HUDEP-2 (cell line): ENCODE results near the gene GINS3.
A peak's percentile ranks its signal among the peaks of the same experiment; 100 is the strongest.
"Not testable (repeated sequence)": the region's sequence is repeated elsewhere in the genome, so short reads cannot be mapped to it uniquely, and the experiment has no call there.

Experiments used
- DNase-seq, 76 experiments: peaks; one replicate each; lab custom pipeline; 2025; ENCODE audit not compliant: unreplicated experiment in 76 of 76; lab: John Stamatoyannopoulos, UW

The GINS3 gene

DNA sequence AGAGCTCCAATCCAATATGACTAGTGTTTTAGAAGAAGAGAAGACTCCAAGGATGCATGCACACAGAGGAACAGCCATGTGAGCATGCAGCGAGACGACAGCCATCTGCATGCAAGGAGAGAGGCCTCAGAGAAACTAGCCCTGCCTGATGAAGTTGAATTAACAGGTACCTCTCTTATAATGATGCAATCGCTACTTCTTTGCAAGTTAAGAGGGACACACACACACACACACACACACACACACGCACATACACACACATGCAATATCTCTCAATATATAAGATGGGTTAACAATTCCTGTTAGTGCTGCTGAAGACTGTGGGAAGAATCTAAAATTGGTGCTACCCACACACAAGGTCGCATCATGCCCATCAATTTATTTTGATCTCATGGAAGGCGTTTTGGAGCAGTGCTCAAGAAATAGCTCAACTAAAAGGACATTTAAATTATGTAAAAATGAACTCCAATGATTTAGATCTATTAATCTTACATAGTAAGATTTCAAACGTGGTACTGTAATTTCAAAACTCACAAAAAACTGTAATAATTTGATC is 7.0 kb upstream of the GINS3 start:
- DNase-seq, result no peak

DNA sequence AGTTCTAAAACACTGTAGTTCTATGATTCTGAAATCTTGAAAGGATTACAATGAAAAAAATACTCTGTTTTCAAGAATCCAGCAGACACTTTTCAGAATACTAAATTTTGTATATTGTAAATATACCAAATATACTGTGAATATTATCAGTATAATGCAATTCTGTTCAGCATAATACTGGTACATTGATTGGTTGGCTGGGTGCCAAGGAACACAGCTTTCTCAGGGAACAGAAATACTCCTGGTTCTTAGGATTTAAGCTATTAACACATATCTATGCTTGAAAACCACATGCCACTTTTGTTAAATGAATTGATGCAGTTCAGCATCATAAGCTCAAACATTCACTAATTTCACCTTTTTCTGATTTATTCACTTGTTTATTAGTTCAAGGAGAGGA is 2.5 kb upstream of the GINS3 start:
- DNase-seq, result no peak

GRCh38 chr16:58393138-58393504 is 850 bp downstream of the GINS3 start:
- DNase-seq, result peak in 6 of 76 experiments; percentile 1 to 24 (median 13)

- not testable (repeated sequence) for DNase-seq
Measured at GRCh38 chr16:58396897-58397296, 4.6 kb downstream of the GINS3 start.

- DNase-seq, result no peak
Measured at GRCh38 chr16:58399718-58400633, 7.7 kb downstream of the GINS3 start.

DNA sequence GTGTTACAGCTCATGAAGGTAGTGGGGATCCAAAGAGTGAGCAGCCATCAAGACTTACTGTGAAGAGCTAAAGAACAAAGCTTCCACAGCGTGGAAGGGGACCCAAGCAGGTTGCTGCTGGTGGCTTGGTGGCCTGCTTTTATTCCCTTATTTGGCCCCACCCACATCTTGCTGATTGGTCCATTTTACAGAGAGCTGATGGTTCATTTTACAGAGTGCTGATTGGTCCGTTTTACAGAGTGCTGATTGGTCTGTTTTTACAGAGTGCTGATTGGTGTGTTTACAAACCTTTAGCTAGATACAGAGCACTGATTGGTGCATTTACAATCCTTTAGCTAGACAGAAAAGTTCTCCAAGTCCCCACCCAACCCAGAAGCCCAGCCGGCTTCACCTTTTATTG is 9.0 kb downstream of the GINS3 start:
- peak in 1 of 76 experiments; percentile 3 for DNase-seq

DNA sequence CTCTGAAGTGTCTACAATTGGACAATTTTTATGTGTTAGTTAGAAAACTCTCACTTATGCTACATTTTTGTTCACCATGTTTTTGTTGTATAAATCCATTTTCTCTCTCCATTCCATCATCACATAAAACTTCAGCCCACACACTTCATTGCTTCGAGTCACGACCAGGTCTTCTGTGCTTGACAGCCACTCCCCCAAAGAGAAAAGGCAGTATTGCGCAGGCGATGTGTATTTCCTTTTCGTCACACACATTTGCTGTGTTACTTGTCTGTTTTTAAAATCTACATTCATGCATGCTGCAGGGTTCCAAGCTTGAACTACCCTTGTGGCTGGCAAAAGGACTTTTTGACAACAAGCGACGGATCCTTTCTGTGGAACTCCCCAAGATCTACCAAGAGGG is 10.5 kb downstream of the GINS3 start:
- no peak for DNase-seq

- peak in 73 of 76 experiments; percentile 37 to 96 (median 84) for DNase-seq
Measured at GRCh38 chr16:58409316-58409973, 17.2 kb downstream of the GINS3 start.

- DNase-seq, result no peak
Measured at GRCh38 chr16:58411336-58411735, 19.1 kb downstream of the GINS3 start.

DNA sequence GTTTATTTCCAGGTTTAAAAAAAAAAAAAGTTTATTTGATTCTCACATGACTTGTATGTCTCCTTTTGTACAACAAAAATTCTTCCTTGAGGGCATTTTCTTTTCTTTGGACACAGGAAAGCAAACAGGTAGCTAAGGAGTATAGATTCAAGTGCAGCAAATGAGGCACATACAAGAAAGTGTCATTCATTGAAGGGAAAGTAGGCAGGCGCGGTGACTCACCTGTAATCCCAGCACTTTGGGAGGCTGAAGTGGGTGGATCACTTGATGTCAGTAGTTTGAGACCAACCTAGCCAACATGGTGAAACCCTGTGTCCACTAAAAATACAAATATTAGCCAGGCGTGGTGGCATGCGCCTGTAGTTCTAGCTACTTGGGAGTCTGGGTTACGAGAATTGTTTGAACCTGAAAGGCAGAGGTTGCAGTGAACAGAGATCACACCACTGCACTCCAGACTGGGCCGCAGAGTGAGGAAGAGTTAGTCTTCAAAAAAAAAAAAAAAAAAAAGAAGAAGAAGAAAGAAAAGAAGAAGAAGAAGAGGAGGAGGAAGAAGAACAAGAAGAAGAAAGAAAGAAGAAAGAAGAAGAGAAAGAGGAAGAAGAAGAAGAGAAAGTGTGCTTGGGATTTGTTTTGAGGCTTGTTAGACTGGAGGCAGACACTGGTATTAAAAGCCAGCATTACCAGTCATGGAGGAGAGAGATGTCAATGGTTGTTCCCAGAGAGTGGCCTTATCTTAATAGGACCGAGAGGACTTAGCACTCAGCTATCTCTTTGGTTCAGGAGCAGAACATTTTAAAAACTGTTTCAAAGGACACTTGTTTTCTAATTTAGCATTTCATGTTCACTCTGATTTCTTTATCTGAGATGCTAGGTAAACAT is 19.7 kb downstream of the GINS3 start:
- DNase-seq, result peak in 25 of 76 experiments; percentile 5 to 62 (median 38)

DNA sequence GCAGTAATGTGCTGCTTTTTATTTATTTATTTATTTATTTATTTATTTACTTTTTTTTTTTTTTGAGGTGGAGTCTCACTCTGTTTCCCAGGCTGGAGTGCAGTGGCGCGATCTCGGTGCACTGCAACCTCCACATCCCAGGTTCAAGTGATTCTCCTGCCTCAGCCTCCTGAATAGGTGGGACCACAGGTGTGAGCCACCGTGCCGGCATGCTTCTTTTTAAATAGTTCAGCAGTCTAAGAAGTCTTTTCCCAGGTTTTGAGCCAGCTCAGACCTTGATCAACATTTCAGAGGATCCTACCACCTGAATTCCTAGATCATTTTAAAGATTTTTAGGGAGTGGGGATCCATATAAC is 20.3 kb downstream of the GINS3 start:
- DNase-seq, result not testable (repeated sequence)

GRCh38 chr16:58413359-58413758 is 21.1 kb downstream of the GINS3 start:
- DNase-seq, result peak in 1 of 76 experiments; percentile 3

DNA sequence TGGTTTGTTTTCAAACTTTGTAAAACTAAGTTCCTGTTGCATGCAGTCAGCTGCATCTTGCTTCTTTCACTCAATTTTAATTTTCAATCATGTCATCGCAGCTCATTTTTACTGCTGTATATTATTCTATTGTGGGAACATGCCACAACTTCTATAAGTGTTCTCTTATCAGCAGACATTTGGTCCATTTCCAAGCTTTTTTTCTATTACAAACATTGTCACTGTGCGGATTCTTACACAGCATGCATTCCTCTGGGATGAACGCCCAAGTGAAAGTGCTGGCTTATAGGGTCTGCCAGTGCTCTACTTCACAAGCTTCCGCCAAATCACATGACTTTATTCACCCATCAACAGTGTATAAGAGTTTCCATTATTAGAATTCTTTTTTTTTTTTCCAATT is 22.7 kb downstream of the GINS3 start:
- peak in 1 of 76 experiments; percentile 3 for DNase-seq

GRCh38 chr16:58415961-58416360 is 23.7 kb downstream of the GINS3 start:
- not testable (repeated sequence) for DNase-seq

GRCh38 chr16:58417035-58417434 is 24.8 kb downstream of the GINS3 start:
- DNase-seq, result no peak

DNA sequence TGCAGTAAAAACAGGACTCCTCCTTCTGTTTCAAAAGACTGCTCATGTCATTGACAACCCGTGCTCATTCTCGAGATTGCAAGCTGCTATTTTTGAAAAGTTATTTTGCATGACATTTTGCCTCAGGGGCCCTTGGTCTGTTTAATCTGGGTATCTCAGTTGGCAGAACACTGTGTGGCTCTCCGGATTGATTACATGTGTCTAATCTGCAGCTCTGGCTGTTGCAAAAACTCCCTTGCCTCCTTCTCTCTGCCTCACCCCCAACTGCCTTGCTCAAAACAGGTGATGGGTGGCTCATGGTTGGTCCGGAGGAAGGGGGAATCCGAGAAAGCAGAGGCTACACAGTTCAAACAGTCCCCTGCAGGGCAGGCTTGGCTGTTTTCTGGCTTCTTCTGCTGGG is 25.3 kb downstream of the GINS3 start:
- DNase-seq, result peak in 70 of 76 experiments; percentile 20 to 87 (median 64)

DNA sequence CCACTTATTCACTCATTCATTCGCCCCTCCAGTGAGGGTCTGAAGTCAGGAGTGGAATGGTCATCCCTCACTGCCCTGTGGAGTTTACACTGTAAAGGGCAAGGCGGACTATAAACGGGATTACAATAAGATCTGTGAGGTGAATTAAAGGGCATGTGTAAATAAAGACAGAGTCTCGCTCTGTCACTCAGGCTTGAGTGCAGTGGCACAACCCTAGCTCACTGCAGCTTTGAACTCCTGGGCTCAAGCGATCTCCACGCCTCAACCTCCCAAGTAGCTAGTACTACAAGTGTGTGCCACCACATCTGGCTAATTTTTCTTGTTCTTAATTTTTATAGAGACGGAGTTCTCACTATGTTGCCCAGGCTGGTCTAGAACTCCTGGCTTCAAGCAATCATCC is 25.8 kb downstream of the GINS3 start:
- no peak for DNase-seq

GRCh38 chr16:58418601-58419000 is 26.3 kb downstream of the GINS3 start:
- peak in 73 of 76 experiments; percentile 23 to 89 (median 73) for DNase-seq

DNA sequence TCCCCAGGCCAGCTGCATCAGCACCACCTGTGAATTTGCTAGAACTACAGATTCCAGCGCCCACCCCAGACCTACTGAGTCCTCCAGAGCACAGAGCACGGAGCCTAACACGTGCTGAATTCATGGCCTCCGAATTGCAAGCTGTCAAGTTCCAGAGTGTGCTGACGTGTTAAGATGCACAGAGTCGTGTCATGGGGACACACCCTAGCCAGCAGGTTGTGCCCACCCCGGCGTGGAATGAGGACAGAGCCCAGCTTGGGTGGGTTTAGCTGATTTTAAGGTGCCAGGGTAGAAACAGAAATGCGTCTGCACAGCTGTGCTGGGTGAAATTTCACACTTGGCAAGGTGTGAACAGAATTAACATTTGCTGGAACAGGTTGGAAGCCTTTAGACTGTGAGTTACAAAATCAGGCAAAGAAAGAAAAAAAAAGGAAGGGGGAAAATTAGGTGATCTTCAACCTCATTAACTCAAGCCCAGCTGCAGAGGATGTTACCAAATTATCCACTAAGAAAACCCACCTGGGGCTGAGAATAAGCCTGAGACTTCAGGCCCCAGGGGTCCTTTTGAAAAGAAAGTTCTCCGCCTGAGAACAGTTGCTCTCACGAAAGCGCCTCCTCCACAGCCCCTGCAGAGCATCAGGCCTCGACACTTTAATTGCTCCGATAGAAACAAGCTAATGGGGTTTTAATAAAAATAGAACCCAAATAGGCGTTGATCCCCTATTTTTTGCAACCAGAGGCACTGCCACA is 27.1 kb downstream of the GINS3 start:
- DNase-seq, result no peak

- DNase-seq, result peak in 5 of 76 experiments; percentile 11 to 29 (median 19)
Measured at GRCh38 chr16:58421059-58421458, 28.8 kb downstream of the GINS3 start.
